Measurements from ENCODE around the gene MAEA.

Gene MAEA

GRCh38 chr4:1247864-1248244 lies 41.8 kb upstream of the MAEA start:
- DNase-seq (ENCODE audit: low read depth): no peak
- TF ChIP-seq CTCF (conservative IDR thresholded peaks at IDR 0.05; ENCODE audit: low read depth, low read length): no peak
- H3K4me3 ChIP-seq (ENCODE audit: low read length): peak overlapping the region; percentile 78

GRCh38 chr4:1248245-1249147 lies 41.2 kb upstream of the MAEA start, which contains the start of gene CTBP1:
Gene CTBP1, minus strand, starts transcription at chr4:1249130. Its CDS starts 7,799 bp downstream, at chr4:1241331.
- DNase-seq (ENCODE audit: low read depth): peak; percentile 32
- peak within 1 kb of the TSS; percentile 78 for H3K4me3 ChIP-seq (ENCODE audit: low read length)
- TF ChIP-seq CTCF (conservative IDR thresholded peaks at IDR 0.05; ENCODE audit: low read depth, low read length): no peak

GRCh38 chr4:1249148-1249730 lies 40.5 kb upstream of the MAEA start:
- H3K4me3 ChIP-seq (ENCODE audit: low read length): peak overlapping the region; percentile 45
- no peak for TF ChIP-seq CTCF (conservative IDR thresholded peaks at IDR 0.05; ENCODE audit: low read depth, low read length)
- peak; percentile 39 for DNase-seq (ENCODE audit: low read depth)

GRCh38 chr4:1249731-1250526 lies 39.8 kb upstream of the MAEA start:
- no peak for DNase-seq (ENCODE audit: low read depth)
- peak overlapping the region; percentile 45 for H3K4me3 ChIP-seq (ENCODE audit: low read length)
- TF ChIP-seq CTCF (conservative IDR thresholded peaks at IDR 0.05; ENCODE audit: low read depth, low read length): no peak

GRCh38 chr4:1250527-1250812 lies 39.2 kb upstream of the MAEA start:
- no peak for DNase-seq (ENCODE audit: low read depth)
- no peak for TF ChIP-seq CTCF (conservative IDR thresholded peaks at IDR 0.05; ENCODE audit: low read depth, low read length)
- H3K4me3 ChIP-seq (ENCODE audit: low read length): no peak overlapping the region

GRCh38 chr4:1250921-1251772 lies 38.5 kb upstream of the MAEA start:
- no peak overlapping the region for H3K4me3 ChIP-seq (ENCODE audit: low read length)
- no peak for TF ChIP-seq CTCF (conservative IDR thresholded peaks at IDR 0.05; ENCODE audit: low read depth, low read length)
- DNase-seq (ENCODE audit: low read depth): no peak
